ENCODE results near the gene TRIM26. TPM values are rescaled to one million over a fixed set of nuclear protein-coding genes. Genes with fewer than 3 reads are reported as not detected.

Gene TRIM26
- polyA plus RNA-seq, 1 donor from 2014 or later: 25.9 TPM

DNA sequence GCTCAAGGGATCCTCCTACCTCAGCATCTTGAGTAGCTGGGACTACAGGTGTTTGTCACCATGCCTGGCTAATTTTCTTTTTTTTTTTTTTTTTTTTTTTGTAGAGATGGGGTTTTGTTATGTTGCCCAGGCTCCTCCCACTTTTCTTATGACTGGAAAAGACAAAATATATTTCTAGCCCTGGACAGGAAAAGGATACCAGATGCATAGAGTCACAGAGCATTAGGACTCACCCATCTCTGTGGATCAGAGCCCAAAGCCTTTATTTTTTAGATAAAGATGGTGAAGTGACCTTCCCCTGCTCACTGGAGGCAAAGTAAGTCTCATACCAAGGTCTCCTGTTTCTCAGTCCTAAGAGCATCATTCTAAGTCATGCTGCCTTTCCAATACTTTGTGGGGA is 55.6 kb downstream of the TRIM26 start:
- Histone ChIP-seq H3K36me3 (ENCODE audit: insufficient read depth, low read length) (no peaks in the 10 kb centered on the region), H3F3A (ENCODE audit: insufficient read depth, low read length, poor library complexity, severe bottlenecking) (no peaks in the 10 kb centered on the region), H3K9me3 (ENCODE audit: low read length) (no peaks in the 10 kb centered on the region), H3K9me2 (ENCODE audit: insufficient read depth, low read length) (no peaks in the 10 kb centered on the region), H3K79me2 (replicated peaks; ENCODE audit: insufficient read depth, low read length) (no peaks in the 10 kb centered on the region), H3K9ac (ENCODE audit: low read length) (no peak overlapping the region), H3K4me3 (ENCODE audit: low read length) (no peak overlapping the region), H3K4me2 (ENCODE audit: low read length) (no peak overlapping the region), H3K27ac (ENCODE audit: low read length) (no peak overlapping the region), H4K20me1 (ENCODE audit: insufficient read depth) (no peaks in the 10 kb centered on the region), H2AFZ (ENCODE audit: low read depth, low read length) (no peak overlapping the region), H3K27me3 (ENCODE audit: insufficient read depth, low read depth, low read length) (no peaks in the 10 kb centered on the region)
- TF ChIP-seq EP300 (conservative IDR thresholded peaks at IDR 0.05; ENCODE audit: poor library complexity, severe bottlenecking): no peak
- TF ChIP-seq, protein P1, sequence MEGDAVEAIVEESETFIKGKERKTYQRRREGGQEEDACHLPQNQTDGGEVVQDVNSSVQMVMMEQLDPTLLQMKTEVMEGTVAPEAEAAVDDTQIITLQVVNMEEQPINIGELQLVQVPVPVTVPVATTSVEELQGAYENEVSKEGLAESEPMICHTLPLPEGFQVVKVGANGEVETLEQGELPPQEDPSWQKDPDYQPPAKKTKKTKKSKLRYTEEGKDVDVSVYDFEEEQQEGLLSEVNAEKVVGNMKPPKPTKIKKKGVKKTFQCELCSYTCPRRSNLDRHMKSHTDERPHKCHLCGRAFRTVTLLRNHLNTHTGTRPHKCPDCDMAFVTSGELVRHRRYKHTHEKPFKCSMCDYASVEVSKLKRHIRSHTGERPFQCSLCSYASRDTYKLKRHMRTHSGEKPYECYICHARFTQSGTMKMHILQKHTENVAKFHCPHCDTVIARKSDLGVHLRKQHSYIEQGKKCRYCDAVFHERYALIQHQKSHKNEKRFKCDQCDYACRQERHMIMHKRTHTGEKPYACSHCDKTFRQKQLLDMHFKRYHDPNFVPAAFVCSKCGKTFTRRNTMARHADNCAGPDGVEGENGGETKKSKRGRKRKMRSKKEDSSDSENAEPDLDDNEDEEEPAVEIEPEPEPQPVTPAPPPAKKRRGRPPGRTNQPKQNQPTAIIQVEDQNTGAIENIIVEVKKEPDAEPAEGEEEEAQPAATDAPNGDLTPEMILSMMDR (IDR thresholded peaks at IDR 0.05; ENCODE audit: poor library complexity, severe bottlenecking): no peak
- no peak for TF ChIP-seq EZH2 (IDR thresholded peaks at IDR 0.05; ENCODE audit: borderline replicate concordance, insufficient read depth, low read length, poor library complexity, severe bottlenecking)

DNA sequence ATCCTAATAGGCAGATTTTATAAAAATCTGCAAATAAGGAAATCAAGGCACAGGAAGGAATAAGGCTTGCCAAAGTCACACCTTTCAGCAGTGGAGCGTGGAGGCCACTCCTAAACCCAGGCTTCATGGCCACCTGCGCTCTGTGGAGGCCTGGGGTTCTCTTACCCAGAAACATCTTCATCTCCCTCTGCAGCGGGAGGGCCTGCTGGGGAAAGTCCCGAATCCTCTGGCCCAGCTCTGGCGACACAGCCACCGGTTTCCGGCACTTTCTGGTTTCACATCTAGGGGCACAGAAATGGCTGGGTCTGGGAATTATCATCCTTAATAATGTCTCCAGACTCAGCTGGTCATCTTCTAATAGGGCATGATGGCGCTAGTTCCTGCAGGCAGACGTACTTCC is 56.4 kb downstream of the TRIM26 start:
- H3K4me3 ChIP-seq (ENCODE audit: low read length): no peak overlapping the region
- H3K27me3 ChIP-seq (ENCODE audit: insufficient read depth, low read depth, low read length): no peaks in the 10 kb centered on the region
- no peak overlapping the region for H3K27ac ChIP-seq (ENCODE audit: low read length)
- TF ChIP-seq POLR2AphosphoS5 (IDR thresholded peaks at IDR 0.05): no peak
- TF ChIP-seq, protein P2, sequence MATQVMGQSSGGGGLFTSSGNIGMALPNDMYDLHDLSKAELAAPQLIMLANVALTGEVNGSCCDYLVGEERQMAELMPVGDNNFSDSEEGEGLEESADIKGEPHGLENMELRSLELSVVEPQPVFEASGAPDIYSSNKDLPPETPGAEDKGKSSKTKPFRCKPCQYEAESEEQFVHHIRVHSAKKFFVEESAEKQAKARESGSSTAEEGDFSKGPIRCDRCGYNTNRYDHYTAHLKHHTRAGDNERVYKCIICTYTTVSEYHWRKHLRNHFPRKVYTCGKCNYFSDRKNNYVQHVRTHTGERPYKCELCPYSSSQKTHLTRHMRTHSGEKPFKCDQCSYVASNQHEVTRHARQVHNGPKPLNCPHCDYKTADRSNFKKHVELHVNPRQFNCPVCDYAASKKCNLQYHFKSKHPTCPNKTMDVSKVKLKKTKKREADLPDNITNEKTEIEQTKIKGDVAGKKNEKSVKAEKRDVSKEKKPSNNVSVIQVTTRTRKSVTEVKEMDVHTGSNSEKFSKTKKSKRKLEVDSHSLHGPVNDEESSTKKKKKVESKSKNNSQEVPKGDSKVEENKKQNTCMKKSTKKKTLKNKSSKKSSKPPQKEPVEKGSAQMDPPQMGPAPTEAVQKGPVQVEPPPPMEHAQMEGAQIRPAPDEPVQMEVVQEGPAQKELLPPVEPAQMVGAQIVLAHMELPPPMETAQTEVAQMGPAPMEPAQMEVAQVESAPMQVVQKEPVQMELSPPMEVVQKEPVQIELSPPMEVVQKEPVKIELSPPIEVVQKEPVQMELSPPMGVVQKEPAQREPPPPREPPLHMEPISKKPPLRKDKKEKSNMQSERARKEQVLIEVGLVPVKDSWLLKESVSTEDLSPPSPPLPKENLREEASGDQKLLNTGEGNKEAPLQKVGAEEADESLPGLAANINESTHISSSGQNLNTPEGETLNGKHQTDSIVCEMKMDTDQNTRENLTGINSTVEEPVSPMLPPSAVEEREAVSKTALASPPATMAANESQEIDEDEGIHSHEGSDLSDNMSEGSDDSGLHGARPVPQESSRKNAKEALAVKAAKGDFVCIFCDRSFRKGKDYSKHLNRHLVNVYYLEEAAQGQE (IDR thresholded peaks at IDR 0.05; ENCODE audit: borderline replicate concordance): no peak
- no peak for TF ChIP-seq RAD21 (conservative IDR thresholded peaks at IDR 0.05)
- no peak for TF ChIP-seq MXI1 (conservative IDR thresholded peaks at IDR 0.05; ENCODE audit: poor library complexity, severe bottlenecking)
- H4K20me1 ChIP-seq (ENCODE audit: insufficient read depth): no peaks in the 10 kb centered on the region
- H3K36me3 ChIP-seq (ENCODE audit: insufficient read depth, low read length): no peaks in the 10 kb centered on the region
- H3K9me3 ChIP-seq (ENCODE audit: low read length): no peaks in the 10 kb centered on the region
- no peak overlapping the region for H3K9ac ChIP-seq (ENCODE audit: low read length)
- H3K9me2 ChIP-seq (ENCODE audit: insufficient read depth, low read length): no peaks in the 10 kb centered on the region
- no peaks in the 10 kb centered on the region for H3F3A ChIP-seq (ENCODE audit: insufficient read depth, low read length, poor library complexity, severe bottlenecking)
- H3K4me2 ChIP-seq (ENCODE audit: low read length): no peak overlapping the region
- no peaks in the 10 kb centered on the region for H3K79me2 ChIP-seq (replicated peaks; ENCODE audit: insufficient read depth, low read length)
- no peak overlapping the region for H2AFZ ChIP-seq (ENCODE audit: low read depth, low read length)

DNA sequence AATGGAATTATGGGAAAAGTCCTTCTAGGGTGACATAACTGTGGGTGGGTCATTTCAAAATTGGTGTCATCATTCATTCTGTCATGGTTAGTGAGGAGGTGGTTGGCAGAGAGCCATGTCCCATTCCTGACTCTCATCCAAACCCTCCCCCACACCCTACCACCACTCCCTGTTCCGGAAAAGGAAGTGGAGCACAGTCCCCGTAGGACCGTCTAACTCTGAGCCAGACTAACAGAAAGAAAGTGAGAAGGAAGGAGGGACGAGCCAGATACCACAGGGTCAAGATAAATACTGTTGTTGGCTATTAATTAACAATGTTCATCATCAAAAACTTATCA is 57.0 kb downstream of the TRIM26 start:
- no peaks in the 10 kb centered on the region for H3K36me3 ChIP-seq (ENCODE audit: insufficient read depth, low read length)
- H3K27ac ChIP-seq (ENCODE audit: low read length): no peak overlapping the region
- no peaks in the 10 kb centered on the region for H3K27me3 ChIP-seq (ENCODE audit: insufficient read depth, low read depth, low read length)
- no peak overlapping the region for H3K4me3 ChIP-seq (ENCODE audit: low read length)
- no peaks in the 10 kb centered on the region for H3F3A ChIP-seq (ENCODE audit: insufficient read depth, low read length, poor library complexity, severe bottlenecking)
- no peaks in the 10 kb centered on the region for H4K20me1 ChIP-seq (ENCODE audit: insufficient read depth)
- no peak overlapping the region for H3K4me2 ChIP-seq (ENCODE audit: low read length)
- TF ChIP-seq RAD21 (conservative IDR thresholded peaks at IDR 0.05): no peak
- TF ChIP-seq, protein P1 (IDR thresholded peaks at IDR 0.05; ENCODE audit: poor library complexity, severe bottlenecking): no peak
- no peak for TF ChIP-seq MXI1 (conservative IDR thresholded peaks at IDR 0.05; ENCODE audit: poor library complexity, severe bottlenecking)
- TF ChIP-seq, protein P2 (IDR thresholded peaks at IDR 0.05; ENCODE audit: borderline replicate concordance): no peak
- TF ChIP-seq SMC3 (conservative IDR thresholded peaks at IDR 0.05; ENCODE audit: poor library complexity): no peak
- TF ChIP-seq POLR2AphosphoS5 (IDR thresholded peaks at IDR 0.05): no peak
- no peak overlapping the region for H3K9ac ChIP-seq (ENCODE audit: low read length)
- no peaks in the 10 kb centered on the region for H3K79me2 ChIP-seq (replicated peaks; ENCODE audit: insufficient read depth, low read length)
- no peaks in the 10 kb centered on the region for H3K9me3 ChIP-seq (ENCODE audit: low read length)
- no peak overlapping the region for H2AFZ ChIP-seq (ENCODE audit: low read depth, low read length)
- H3K9me2 ChIP-seq (ENCODE audit: insufficient read depth, low read length): no peaks in the 10 kb centered on the region

All from neural cell (in vitro differentiated cells).